ENCODE results near the gene RERG.

DNA sequence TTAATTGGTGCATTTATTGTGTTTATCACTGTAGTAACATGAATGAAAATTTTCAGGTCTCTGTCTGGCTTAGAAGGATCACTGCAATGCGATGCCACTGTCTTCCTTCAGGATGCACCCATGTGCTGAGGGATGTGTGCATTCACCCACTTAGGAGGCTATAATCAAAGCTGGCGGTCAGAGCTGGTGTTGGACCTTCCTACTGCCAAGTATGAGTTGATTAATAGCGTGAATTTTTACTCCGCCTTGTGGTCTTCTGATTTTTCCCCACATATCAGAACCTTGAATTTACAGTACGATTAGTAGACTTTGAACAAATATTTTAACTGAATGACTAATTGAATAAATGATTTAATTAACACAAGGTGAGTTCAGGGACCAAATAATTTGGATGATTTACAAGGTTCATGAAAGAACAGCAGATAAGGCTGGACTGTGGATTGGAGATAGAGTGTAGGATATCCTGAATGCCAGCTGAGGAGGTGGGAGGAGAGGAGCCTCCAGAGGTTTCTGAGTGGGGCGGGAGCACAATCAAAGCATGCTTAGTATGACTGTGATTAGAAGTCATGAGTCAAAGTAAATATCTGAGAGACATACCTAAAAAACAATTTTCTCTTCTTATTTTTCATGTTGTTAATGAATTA lies 50.1 kb downstream of the RERG start:
- TF ChIP-seq POLR2A (IDR thresholded peaks at IDR 0.05): no peak
- TF ChIP-seq, protein P1, sequence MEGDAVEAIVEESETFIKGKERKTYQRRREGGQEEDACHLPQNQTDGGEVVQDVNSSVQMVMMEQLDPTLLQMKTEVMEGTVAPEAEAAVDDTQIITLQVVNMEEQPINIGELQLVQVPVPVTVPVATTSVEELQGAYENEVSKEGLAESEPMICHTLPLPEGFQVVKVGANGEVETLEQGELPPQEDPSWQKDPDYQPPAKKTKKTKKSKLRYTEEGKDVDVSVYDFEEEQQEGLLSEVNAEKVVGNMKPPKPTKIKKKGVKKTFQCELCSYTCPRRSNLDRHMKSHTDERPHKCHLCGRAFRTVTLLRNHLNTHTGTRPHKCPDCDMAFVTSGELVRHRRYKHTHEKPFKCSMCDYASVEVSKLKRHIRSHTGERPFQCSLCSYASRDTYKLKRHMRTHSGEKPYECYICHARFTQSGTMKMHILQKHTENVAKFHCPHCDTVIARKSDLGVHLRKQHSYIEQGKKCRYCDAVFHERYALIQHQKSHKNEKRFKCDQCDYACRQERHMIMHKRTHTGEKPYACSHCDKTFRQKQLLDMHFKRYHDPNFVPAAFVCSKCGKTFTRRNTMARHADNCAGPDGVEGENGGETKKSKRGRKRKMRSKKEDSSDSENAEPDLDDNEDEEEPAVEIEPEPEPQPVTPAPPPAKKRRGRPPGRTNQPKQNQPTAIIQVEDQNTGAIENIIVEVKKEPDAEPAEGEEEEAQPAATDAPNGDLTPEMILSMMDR (IDR thresholded peaks at IDR 0.05): no peak
